Epithelial cell of esophagus (primary cell): ENCODE measurements around the gene WDFY3.
A peak's percentile ranks its signal among the peaks of the same experiment; 100 is the strongest.

Experiments used
- DNase-seq: peaks from one replicate; pipeline ENCODE4 v3.0.0; 2010; ENCODE audit warnings: low read depth
- H3K4me3 ChIP-seq: 2 replicates; pipeline ENCODE4 v1.5.1; 2011; ENCODE audit warnings: mild to moderate bottlenecking, low read length, control low read depth
- TF ChIP-seq, protein P1 (sequence below): IDR thresholded peaks from 2 replicates; pipeline ENCODE4 v1.5.1; 2011; ENCODE audit warnings: low read depth, mild to moderate bottlenecking, low read length, control low read depth, inconsistent platforms; ENCODE audit not compliant: insufficient read depth; ENCODE audit errors: missing control alignments

WDFY3 gene

DNA sequence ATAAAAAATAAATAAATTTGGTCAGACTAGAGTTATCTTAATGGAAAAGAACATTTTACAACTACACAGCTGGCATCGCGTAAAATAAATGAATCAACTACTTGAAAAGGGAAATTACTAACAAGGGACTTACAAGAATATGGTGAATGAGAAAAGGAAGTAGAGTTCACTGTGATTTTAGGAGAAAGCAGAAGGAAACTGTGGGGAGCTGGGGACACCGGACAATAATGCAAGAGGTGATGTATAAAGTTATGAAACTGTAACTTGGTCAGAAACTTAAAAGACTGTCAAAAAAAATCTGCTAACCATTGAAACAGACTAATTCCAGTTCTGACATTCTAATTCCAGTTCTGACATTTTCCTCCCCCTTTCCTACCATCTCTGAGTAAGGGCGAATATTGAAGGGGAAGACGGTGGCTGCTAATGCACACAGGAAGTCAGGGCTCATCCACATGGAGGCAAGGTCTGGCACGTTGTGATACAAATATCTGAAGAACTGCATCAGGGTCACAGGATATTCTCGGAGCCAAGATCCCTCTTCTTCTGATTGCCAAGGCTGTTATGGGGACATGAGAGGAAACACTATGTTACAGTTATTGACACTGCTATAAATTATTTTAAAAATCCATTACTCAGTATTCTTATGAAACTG, 213.0 kb downstream of the WDFY3 start:
- DNase-seq = no peak
- TF ChIP-seq, protein P1, sequence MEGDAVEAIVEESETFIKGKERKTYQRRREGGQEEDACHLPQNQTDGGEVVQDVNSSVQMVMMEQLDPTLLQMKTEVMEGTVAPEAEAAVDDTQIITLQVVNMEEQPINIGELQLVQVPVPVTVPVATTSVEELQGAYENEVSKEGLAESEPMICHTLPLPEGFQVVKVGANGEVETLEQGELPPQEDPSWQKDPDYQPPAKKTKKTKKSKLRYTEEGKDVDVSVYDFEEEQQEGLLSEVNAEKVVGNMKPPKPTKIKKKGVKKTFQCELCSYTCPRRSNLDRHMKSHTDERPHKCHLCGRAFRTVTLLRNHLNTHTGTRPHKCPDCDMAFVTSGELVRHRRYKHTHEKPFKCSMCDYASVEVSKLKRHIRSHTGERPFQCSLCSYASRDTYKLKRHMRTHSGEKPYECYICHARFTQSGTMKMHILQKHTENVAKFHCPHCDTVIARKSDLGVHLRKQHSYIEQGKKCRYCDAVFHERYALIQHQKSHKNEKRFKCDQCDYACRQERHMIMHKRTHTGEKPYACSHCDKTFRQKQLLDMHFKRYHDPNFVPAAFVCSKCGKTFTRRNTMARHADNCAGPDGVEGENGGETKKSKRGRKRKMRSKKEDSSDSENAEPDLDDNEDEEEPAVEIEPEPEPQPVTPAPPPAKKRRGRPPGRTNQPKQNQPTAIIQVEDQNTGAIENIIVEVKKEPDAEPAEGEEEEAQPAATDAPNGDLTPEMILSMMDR = no peak
- no peak overlapping the region for H3K4me3 ChIP-seq

DNA sequence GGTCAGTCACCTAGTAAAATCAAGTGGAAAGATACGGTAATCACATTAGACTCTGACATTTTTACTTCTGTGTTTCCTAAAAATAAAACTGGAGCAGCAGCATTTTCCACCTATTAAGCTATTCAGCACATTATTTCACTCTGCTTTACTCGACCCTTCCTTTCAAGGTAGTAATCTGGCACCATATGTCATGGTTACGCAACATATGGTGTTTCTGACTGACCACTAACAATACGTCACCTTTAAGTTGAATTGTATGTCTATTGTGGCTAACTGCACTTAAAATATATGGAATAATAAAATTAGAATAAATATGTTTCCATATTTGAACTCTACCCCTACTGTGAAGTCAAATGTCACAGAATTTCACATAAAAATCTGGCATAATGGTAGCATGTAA, 214.8 kb downstream of the WDFY3 start:
- no peak for DNase-seq
- TF ChIP-seq, protein P1 = no peak
- H3K4me3 ChIP-seq = no peak overlapping the region

DNA sequence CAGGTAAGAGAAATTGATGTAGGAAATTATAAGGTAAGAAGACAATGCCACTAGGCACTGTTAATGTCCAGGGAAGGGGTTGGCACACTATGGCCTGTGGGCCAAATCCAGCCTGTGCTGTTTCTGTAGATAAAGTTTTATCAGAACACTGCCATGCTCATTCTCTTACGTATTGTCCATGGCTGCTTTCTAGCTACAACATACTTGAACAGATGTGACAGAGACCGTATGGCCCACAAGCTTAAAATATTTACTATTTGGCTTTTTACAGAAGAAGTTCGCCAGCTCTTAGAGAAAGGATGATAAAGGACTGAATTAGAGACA, 215.6 kb downstream of the WDFY3 start:
- H3K4me3 ChIP-seq = no peak overlapping the region
- TF ChIP-seq, protein P1 = no peak
- no peak for DNase-seq

DNA sequence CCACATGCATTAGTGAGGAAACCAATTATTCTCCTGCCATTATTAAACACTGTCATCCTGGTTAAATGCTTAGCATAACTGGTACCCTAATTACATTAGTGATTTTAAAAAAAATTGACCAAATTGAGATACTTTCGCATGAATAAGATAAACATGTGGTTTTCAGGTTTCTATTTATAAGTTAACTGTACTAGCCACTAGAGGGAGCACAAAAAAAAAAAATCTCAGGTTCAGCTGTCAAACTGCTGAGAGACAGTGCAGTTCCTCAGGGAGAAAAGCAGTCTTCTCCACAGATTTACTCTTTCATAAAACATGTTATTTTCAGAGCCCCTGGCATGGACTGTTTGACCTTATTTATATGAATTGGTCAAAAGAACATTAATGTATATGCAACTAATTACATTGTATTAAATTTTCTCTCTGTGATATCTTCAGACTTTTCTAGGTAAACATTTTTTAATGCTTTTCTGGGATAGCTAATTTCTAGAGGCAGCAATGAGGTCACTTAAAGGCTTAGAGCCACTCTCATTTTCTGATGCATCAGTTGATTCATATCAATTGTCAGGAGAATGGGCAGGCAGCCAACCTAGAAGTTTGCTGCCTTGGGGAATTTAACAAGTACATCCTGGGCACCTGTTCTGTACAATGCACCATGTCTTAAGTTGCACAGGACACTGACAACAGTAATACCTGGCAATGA, 216.1 kb downstream of the WDFY3 start:
- H3K4me3 ChIP-seq = no peak overlapping the region
- DNase-seq = peak; percentile 60
- TF ChIP-seq, protein P1 = peak; percentile 57

DNA sequence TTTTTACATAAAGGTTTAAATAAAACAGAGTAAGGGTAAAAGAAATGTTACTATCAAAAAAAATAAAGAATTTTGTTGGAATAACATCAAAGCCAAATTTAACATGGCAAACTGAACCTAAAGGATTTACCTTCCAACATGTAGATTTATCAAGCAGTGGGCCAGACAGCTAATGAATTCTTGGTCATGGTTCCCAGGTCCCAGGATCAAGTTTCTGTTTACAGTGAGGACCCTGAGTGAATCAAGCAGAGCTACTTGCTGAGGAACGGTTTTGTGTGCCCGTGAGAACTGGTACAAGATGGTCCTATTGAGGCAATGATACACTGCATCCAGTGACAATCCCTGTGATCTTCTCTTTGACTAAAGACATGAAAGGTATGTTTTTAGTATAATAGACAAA, 226.4 kb downstream of the WDFY3 start:
- H3K4me3 ChIP-seq = no peak overlapping the region
- TF ChIP-seq, protein P1 = no peak
- no peak for DNase-seq

DNA sequence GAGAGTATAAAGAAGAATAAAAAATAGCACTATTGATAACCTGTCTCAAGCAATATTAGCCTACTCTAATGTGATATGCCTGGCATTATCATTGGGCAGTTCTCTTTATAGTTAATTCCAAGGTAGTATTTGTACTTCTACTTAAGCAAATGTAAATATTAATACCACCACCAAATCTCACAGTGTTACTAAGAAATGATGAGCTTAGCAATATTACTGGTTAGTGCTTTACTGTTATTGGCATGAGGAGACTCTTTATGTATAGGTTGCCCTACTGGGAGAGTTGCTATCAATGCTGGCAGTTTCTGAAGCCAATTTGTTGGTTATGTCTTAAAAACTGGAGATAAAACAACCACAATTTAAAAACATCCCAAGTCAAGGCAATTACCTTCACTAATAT, 227.9 kb downstream of the WDFY3 start:
- TF ChIP-seq, protein P1 = no peak
- no peak for DNase-seq
- no peak overlapping the region for H3K4me3 ChIP-seq

DNA sequence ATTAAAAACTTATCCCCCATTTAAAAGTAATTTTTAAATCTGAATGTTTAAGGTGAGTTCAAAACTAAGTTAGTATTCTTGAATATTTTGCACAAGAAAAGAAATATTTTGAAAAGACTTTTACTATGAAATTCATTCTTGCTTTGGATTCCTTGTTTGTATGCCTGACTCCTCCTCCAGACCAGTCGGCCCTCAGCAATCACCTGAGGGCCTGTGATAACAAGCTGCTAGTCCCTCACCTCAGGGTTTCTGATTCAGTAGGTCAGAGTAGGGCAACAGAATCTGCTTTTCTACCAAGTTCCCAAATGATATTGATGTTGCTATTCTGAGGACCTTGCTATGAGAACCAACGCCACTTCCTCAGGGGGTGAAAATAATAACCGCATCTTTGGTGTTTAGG, 228.8 kb downstream of the WDFY3 start:
- no peak for DNase-seq
- TF ChIP-seq, protein P1 = no peak
- no peak overlapping the region for H3K4me3 ChIP-seq
